DLD1 (cell line): ENCODE measurements around the gene PACS1.
"Not testable (repeated sequence)": the region's sequence is repeated elsewhere in the genome, so short reads cannot be mapped to it uniquely, and the experiment has no call there.

Experiments
- in situ Hi-C: cut with HindIII; loops from 2 replicates; pipeline ENCODE4 v1.10.0; 2017; ENCODE audit warnings: low sequenced_read_pairs

The PACS1 gene

GRCh38 chr11:66069715-66070603 lies at the start of gene PACS1:
PACS1 (plus strand) TSS chr11:66070272; CDS start chr11:66070487, 215 bp downstream.
- in situ Hi-C loops: no loop called here

GRCh38 chr11:66020618-66021357 lies 49.3 kb upstream of the PACS1 start:
- in situ Hi-C loops: no loop called here

- in situ Hi-C loops: no loop called here
These were observed 47.5 kb upstream of the PACS1 start for GRCh38 chr11:66022401-66023185.

- in situ Hi-C loops: not testable (repeated sequence)
These were observed 47.0 kb upstream of the PACS1 start for GRCh38 chr11:66023186-66023440.

GRCh38 chr11:66026017-66026529 lies 44.0 kb upstream of the PACS1 start, which contains the start of gene CATSPER1:
CATSPER1 (minus strand) TSS chr11:66026479; CDS start chr11:66026379, 100 bp downstream.
- in situ Hi-C loops: no loop called here

GRCh38 chr11:66032957-66033735 lies 36.9 kb upstream of the PACS1 start:
- in situ Hi-C loops: no loop called here

GRCh38 chr11:66035653-66036333 lies 34.3 kb upstream of the PACS1 start:
- in situ Hi-C loops: no loop called here

- in situ Hi-C loops: no loop called here
These were observed 33.8 kb upstream of the PACS1 start for GRCh38 chr11:66036334-66036710.

GRCh38 chr11:66037327-66037726 lies 32.7 kb upstream of the PACS1 start:
- in situ Hi-C loops: no loop called here

GRCh38 chr11:66039765-66040164 lies 30.3 kb upstream of the PACS1 start:
- in situ Hi-C loops: no loop called here

- in situ Hi-C loops: no loop called here
These were observed 27.7 kb upstream of the PACS1 start for GRCh38 chr11:66042227-66042995.

GRCh38 chr11:66042996-66043906 lies 26.8 kb upstream of the PACS1 start:
- in situ Hi-C loops: no loop called here

- in situ Hi-C loops: no loop called here
These were observed 25.3 kb upstream of the PACS1 start for GRCh38 chr11:66044757-66045156.

GRCh38 chr11:66045177-66045639 lies 24.9 kb upstream of the PACS1 start:
- in situ Hi-C loops: no loop called here

GRCh38 chr11:66046901-66047300 lies 23.2 kb upstream of the PACS1 start:
- in situ Hi-C loops: no loop called here

- in situ Hi-C loops: no loop called here
These were observed 22.3 kb upstream of the PACS1 start for GRCh38 chr11:66047541-66048365.
